ENCODE measurements around the gene LDLRAD2.
"Not testable (repeated sequence)": the region's sequence is repeated elsewhere in the genome, so short reads cannot be mapped to it uniquely, and the experiment has no call there.

DNA sequence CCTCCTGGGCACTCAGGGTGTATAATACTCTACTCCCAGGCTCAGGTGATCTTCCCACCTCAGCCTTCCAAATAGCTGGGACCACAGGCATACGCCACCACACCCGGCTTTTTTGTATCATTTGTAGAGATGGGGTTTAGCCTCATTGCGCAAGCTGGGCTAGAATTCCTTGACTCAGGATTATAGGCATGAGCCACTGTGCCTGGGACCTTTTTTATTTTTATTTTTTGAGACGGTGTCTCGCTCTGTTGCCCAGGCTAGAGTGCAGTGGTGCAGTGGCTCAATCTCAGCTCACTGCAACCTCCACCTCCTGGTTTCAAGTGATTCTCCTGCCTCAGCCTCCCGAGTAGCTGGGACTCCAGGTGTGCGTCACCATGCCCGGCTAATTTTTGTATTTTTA lies 45.0 kb upstream of the LDLRAD2 start:
- TF ChIP-seq, protein P1, sequence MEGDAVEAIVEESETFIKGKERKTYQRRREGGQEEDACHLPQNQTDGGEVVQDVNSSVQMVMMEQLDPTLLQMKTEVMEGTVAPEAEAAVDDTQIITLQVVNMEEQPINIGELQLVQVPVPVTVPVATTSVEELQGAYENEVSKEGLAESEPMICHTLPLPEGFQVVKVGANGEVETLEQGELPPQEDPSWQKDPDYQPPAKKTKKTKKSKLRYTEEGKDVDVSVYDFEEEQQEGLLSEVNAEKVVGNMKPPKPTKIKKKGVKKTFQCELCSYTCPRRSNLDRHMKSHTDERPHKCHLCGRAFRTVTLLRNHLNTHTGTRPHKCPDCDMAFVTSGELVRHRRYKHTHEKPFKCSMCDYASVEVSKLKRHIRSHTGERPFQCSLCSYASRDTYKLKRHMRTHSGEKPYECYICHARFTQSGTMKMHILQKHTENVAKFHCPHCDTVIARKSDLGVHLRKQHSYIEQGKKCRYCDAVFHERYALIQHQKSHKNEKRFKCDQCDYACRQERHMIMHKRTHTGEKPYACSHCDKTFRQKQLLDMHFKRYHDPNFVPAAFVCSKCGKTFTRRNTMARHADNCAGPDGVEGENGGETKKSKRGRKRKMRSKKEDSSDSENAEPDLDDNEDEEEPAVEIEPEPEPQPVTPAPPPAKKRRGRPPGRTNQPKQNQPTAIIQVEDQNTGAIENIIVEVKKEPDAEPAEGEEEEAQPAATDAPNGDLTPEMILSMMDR (IDR thresholded peaks at IDR 0.05; ENCODE audit: low read length): not testable (repeated sequence)
- TF ChIP-seq EZH2 (optimal IDR thresholded peaks at IDR 0.05; ENCODE audit: low read depth, low read length): not testable (repeated sequence)

Data from MM.1S (cell line).